HepG2 (cell line): ENCODE data around the gene RTN4RL2. TPM values are rescaled to one million over a fixed set of nuclear protein-coding genes. Genes with fewer than 3 reads are reported as not detected.
A peak's percentile ranks its signal among the peaks of the same experiment; 100 is the strongest.

ENCODE experiments used
- BORCS8-MEF2B ChIP-seq: sonication (generic); formaldehyde crosslinking; IDR thresholded peaks from 2 replicates; pipeline ENCODE4 v1.8.0; 2022; ENCODE audit warnings: mild to moderate bottlenecking, missing genetic modification reagents
- CHD2 ChIP-seq: IDR thresholded peaks from 2 replicates; pipeline ENCODE4 v1.6.1; 2011; ENCODE audit warnings: low read depth, low read length, improper control_type of control experiment
- ESRRA ChIP-seq: sonication (generic); formaldehyde crosslinking; IDR thresholded peaks from 2 replicates; pipeline ENCODE4 v1.5.1; 2020; ENCODE audit warnings: mild to moderate bottlenecking, low read depth, missing genetic modification reagents
- FOXA3 ChIP-seq: IDR thresholded peaks from 2 replicates; pipeline ENCODE4 v1.6.1; 2016; ENCODE audit warnings: missing genetic modification reagents, missing compliant biosample characterization
- MAF1 ChIP-seq: sonication (generic); formaldehyde crosslinking; IDR thresholded peaks from 2 replicates; pipeline ENCODE4 v1.5.0; 2020; ENCODE audit warnings: missing genetic modification reagents, borderline replicate concordance
- NR3C1 ChIP-seq: sonication (generic); formaldehyde crosslinking; IDR thresholded peaks from 2 replicates; pipeline ENCODE4 v1.4.0; 2020; ENCODE audit warnings: missing genetic modification reagents
- RAD21 ChIP-seq: fragments of 450-650 bp; formaldehyde crosslinking; IDR thresholded peaks from 2 replicates; pipeline ENCODE4 v1.5.0; 2020; ENCODE audit warnings: mild to moderate bottlenecking
- SOX6 ChIP-seq, 2 experiments: fragments of 450-650 bp in 1 of 2; sonication (generic) in 1 of 2; formaldehyde crosslinking in 1 of 2; IDR thresholded peaks; 2 replicates each; pipeline versions ENCODE4 v1.4.0 to v1.6.1; 2017 to 2020; ENCODE audit warnings: antibody characterized with exemption in 1 of 2, mild to moderate bottlenecking in 1 of 2, missing genetic modification reagents in 1 of 2
- TBX2 ChIP-seq: sonication (generic); formaldehyde crosslinking; IDR thresholded peaks from 2 replicates; pipeline ENCODE4 v1.5.0; 2020; ENCODE audit warnings: missing genetic modification reagents, mild to moderate bottlenecking, borderline replicate concordance
- ZNF713 ChIP-seq: sonication (generic); formaldehyde crosslinking; IDR thresholded peaks from 2 replicates; pipeline ENCODE4 v1.4.0; 2020; ENCODE audit warnings: mild to moderate bottlenecking, missing genetic modification reagents
- ZNF879 ChIP-seq: sonication (generic); formaldehyde crosslinking; IDR thresholded peaks from 2 replicates; pipeline ENCODE4 v1.8.1; 2023; ENCODE audit warnings: missing genetic modification reagents
- polyA plus RNA-seq, 8 experiments: library from polyadenylated mRNA; depleted of rRNA in 3 of 8; stranded (reverse) in 7 of 8; unstranded in 1 of 8; fragments of >200 nt; fragmentation: Illumina TruSeq in 4 of 8; extraction: Trizol in 4 of 8; gene quantifications; 2 replicates each; pipeline versions ENCODE4 v1.2.1 to v1.2.3, GENCODE V29; 2011 to 2016; ENCODE audit warnings: low read depth in 4 of 8, missing spikeins in 1 of 8, mixed read lengths in 1 of 8; ENCODE audit not compliant: insufficient read depth in 1 of 8
- total RNA-seq, 5 experiments: library from RNA; depleted of rRNA; stranded (reverse); fragments of >200 nt; fragmentation: Illumina TruSeq; extraction: Trizol; gene quantifications; 2 replicates each; pipeline ENCODE4 v1.2.3, GENCODE V29; 2016; ENCODE audit warnings: low read depth in 1 of 5
- TF ChIP-seq, protein P1 (sequence below): sonication (generic); formaldehyde crosslinking; IDR thresholded peaks from 2 replicates; pipeline ENCODE4 v1.4.0; 2020; ENCODE audit warnings: missing genetic modification reagents, borderline replicate concordance
- TF ChIP-seq, protein P2 (sequence below): sonication (generic); formaldehyde crosslinking; IDR thresholded peaks from 2 replicates; pipeline ENCODE4 v1.8.0; 2022; ENCODE audit warnings: mild to moderate bottlenecking, missing genetic modification reagents; ENCODE audit not compliant: insufficient replicate concordance
- TF ChIP-seq, protein P3 (sequence below): sonication (generic); formaldehyde crosslinking; IDR thresholded peaks from 2 replicates; pipeline ENCODE4 v1.9.0; 2021; ENCODE audit warnings: missing genetic modification reagents, borderline replicate concordance
- TF ChIP-seq, protein P4 (sequence below): sonication (generic); formaldehyde crosslinking; conservative IDR thresholded peaks from 2 replicates; pipeline ENCODE4 v1.4.0; 2020; ENCODE audit warnings: mild to moderate bottlenecking, missing genetic modification reagents, moderate library complexity
- TF ChIP-seq, protein P5 (sequence below): sonication (generic); formaldehyde crosslinking; IDR thresholded peaks from 2 replicates; pipeline ENCODE4 v1.5.0; 2020; ENCODE audit warnings: mild to moderate bottlenecking, missing genetic modification reagents

RTN4RL2 gene
- total and polyA plus RNA-seq, 2 of the 13 experiments (the other 11 are each of a cell fraction or from before 2014, with no cell fraction given): 1.3 to 4.3 TPM

DNA sequence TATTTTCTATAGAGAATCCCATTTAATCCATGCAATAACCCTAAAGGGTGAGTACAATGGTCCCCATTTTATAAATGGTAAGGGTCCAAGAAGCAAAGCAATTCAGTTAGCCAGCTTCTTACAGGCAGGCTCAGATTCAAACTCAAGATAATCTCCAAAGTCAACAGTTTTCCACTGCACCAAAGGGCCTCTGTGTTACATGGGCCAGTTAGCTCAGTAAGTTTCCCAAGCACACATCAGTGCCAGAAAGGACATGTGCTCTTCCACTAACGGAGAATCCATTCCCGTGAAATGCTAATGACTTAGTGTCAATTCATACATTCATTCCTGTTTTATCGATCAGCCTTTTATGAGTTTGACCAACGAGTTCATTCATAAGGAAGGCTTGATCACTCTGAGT is 44.2 kb downstream of the RTN4RL2 start (continued):
- TF ChIP-seq, protein P1, sequence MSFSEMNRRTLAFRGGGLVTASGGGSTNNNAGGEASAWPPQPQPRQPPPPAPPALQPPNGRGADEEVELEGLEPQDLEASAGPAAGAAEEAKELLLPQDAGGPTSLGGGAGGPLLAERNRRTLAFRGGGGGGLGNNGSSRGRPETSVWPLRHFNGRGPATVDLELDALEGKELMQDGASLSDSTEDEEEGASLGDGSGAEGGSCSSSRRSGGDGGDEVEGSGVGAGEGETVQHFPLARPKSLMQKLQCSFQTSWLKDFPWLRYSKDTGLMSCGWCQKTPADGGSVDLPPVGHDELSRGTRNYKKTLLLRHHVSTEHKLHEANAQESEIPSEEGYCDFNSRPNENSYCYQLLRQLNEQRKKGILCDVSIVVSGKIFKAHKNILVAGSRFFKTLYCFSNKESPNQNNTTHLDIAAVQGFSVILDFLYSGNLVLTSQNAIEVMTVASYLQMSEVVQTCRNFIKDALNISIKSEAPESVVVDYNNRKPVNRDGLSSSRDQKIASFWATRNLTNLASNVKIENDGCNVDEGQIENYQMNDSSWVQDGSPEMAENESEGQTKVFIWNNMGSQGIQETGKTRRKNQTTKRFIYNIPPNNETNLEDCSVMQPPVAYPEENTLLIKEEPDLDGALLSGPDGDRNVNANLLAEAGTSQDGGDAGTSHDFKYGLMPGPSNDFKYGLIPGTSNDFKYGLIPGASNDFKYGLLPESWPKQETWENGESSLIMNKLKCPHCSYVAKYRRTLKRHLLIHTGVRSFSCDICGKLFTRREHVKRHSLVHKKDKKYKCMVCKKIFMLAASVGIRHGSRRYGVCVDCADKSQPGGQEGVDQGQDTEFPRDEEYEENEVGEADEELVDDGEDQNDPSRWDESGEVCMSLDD (CRISPR knock-in tag): no peak
- 0 out of 2 replicates have a peak, but pooled peaks have one; percentile 37 for TF ChIP-seq TBX2 (CRISPR knock-in tag)
- TF ChIP-seq, protein P2, sequence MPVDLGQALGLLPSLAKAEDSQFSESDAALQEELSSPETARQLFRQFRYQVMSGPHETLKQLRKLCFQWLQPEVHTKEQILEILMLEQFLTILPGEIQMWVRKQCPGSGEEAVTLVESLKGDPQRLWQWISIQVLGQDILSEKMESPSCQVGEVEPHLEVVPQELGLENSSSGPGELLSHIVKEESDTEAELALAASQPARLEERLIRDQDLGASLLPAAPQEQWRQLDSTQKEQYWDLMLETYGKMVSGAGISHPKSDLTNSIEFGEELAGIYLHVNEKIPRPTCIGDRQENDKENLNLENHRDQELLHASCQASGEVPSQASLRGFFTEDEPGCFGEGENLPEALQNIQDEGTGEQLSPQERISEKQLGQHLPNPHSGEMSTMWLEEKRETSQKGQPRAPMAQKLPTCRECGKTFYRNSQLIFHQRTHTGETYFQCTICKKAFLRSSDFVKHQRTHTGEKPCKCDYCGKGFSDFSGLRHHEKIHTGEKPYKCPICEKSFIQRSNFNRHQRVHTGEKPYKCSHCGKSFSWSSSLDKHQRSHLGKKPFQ (CRISPR knock-in tag): no peak
- TF ChIP-seq RAD21: no peak
- no peak for TF ChIP-seq BORCS8-MEF2B (CRISPR knock-in tag)
- no peak for TF ChIP-seq CHD2
- TF ChIP-seq SOX6 (IDR thresholded peaks at IDR 0.05): no peak
- TF ChIP-seq SOX6 (CRISPR knock-in tag; IDR thresholded peaks at IDR 0.05): no peak; the same call in 1 of the 2 replicates
- TF ChIP-seq ZNF879 (CRISPR knock-in tag): no peak
- TF ChIP-seq, protein P3, sequence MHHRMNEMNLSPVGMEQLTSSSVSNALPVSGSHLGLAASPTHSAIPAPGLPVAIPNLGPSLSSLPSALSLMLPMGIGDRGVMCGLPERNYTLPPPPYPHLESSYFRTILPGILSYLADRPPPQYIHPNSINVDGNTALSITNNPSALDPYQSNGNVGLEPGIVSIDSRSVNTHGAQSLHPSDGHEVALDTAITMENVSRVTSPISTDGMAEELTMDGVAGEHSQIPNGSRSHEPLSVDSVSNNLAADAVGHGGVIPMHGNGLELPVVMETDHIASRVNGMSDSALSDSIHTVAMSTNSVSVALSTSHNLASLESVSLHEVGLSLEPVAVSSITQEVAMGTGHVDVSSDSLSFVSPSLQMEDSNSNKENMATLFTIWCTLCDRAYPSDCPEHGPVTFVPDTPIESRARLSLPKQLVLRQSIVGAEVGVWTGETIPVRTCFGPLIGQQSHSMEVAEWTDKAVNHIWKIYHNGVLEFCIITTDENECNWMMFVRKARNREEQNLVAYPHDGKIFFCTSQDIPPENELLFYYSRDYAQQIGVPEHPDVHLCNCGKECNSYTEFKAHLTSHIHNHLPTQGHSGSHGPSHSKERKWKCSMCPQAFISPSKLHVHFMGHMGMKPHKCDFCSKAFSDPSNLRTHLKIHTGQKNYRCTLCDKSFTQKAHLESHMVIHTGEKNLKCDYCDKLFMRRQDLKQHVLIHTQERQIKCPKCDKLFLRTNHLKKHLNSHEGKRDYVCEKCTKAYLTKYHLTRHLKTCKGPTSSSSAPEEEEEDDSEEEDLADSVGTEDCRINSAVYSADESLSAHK (CRISPR knock-in tag): no peak
- TF ChIP-seq, protein P4, sequence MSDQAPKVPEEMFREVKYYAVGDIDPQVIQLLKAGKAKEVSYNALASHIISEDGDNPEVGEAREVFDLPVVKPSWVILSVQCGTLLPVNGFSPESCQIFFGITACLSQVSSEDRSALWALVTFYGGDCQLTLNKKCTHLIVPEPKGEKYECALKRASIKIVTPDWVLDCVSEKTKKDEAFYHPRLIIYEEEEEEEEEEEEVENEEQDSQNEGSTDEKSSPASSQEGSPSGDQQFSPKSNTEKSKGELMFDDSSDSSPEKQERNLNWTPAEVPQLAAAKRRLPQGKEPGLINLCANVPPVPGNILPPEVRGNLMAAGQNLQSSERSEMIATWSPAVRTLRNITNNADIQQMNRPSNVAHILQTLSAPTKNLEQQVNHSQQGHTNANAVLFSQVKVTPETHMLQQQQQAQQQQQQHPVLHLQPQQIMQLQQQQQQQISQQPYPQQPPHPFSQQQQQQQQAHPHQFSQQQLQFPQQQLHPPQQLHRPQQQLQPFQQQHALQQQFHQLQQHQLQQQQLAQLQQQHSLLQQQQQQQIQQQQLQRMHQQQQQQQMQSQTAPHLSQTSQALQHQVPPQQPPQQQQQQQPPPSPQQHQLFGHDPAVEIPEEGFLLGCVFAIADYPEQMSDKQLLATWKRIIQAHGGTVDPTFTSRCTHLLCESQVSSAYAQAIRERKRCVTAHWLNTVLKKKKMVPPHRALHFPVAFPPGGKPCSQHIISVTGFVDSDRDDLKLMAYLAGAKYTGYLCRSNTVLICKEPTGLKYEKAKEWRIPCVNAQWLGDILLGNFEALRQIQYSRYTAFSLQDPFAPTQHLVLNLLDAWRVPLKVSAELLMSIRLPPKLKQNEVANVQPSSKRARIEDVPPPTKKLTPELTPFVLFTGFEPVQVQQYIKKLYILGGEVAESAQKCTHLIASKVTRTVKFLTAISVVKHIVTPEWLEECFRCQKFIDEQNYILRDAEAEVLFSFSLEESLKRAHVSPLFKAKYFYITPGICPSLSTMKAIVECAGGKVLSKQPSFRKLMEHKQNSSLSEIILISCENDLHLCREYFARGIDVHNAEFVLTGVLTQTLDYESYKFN: 0 out of 2 replicates have a peak, but pooled peaks have one; percentile 16
- no peak for TF ChIP-seq ESRRA (CRISPR knock-in tag)
- TF ChIP-seq MAF1: no peak
- TF ChIP-seq FOXA3 (CRISPR knock-in tag): peak; percentile 21; the same call in 1 of the 2 replicates
- TF ChIP-seq NR3C1: no peak
- no peak for TF ChIP-seq ZNF713
- TF ChIP-seq, protein P5, sequence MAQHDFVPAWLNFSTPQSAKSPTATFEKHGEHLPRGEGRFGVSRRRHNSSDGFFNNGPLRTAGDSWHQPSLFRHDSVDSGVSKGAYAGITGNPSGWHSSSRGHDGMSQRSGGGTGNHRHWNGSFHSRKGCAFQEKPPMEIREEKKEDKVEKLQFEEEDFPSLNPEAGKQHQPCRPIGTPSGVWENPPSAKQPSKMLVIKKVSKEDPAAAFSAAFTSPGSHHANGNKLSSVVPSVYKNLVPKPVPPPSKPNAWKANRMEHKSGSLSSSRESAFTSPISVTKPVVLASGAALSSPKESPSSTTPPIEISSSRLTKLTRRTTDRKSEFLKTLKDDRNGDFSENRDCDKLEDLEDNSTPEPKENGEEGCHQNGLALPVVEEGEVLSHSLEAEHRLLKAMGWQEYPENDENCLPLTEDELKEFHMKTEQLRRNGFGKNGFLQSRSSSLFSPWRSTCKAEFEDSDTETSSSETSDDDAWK (CRISPR knock-in tag): no peak
